ENCODE results near the gene NKG7. TPM values are rescaled to one million over a fixed set of nuclear protein-coding genes. Genes with fewer than 3 reads are reported as not detected.

NKG7 gene
- total RNA-seq, 4 donors from 2014 or later: 1.5 to 4.1 (median 2.4) TPM; not detected in 1

DNA sequence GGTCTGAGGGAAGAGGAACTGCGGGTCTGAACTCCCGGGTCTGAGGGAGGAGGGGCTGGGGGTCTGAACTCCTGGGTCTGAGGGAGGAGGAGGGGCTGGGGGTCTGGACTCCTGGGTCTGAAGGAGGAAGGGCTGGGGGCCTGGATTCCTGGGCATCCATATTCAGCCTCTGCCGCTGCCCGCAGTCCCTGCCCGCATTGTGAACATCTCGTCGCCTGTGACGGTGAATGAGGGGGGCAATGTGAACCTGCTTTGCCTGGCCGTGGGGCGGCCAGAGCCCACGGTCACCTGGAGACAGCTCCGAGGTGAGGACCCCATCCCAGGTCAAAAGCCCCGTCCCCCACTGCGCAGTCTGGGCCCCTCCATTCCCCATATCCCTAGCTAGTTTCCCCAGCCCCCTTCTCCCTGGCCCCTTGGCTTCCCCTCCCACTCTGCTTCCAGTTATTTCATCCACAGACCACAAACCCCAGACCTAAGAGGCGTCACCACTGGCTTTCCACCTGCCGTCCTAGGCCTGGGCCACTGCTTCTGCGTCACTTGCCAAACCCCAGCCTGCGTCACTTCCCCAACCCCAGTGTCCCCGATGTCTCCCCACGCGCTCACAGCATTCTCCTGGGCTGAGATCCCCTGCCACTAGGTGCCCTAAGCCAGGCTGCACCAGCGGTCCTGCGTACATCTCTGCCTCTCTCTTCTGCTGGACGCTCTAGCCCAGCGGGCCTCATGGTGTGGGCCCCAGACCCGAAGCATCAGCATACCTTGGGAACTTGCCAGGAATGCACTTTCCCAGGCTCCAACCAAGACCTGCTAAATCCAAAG lies 47.1 kb downstream of the NKG7 start:
- Histone ChIP-seq H3K27me3 (peaks cover 5 to 94% (median 32%) of the 10 kb centered on the region in 4 donors), H3K36me3 (no peaks in the 10 kb centered on the region), H3K4me3 (no peak overlapping the region), H3K27ac (replicated peaks in 1 of 4) (no peak overlapping the region), H3K9me3 (no peaks in the 10 kb centered on the region), H3K4me1 (peaks cover 7 to 15% (median 11%) of the 10 kb centered on the region in 4 donors)
- TF ChIP-seq POLR2AphosphoS5 (IDR thresholded peaks at IDR 0.05): no peak
- WGBS: 71% methylated on average over 22 of the region's 26 CpGs
- intact Hi-C loops (cut with DNase I): no loop called here
- no peak for DNase-seq (ENCODE audit: extremely low spot score)

DNA sequence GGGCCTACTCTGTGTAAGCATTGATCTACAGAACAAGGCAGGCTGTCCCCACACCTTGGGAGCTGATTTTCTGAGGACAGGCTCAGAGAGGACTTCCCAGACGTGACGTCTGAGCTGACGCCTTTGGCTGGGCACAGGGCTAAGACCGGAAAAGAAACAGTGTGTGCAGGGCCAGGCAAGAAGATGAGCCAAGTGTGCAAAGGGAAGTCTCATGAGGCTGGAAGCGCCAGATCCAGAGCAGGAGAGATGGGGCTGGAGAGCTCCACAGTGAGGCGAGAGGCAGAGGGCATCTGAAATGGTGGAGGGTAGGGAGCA lies 48.3 kb downstream of the NKG7 start:
- Histone ChIP-seq H3K4me3 (no peak overlapping the region), H3K27ac (replicated peaks in 1 of 4) (no peak overlapping the region), H3K36me3 (no peaks in the 10 kb centered on the region), H3K9me3 (no peaks in the 10 kb centered on the region), H3K4me1 (peaks cover 7 to 15% (median 11%) of the 10 kb centered on the region in 4 donors), H3K27me3 (peaks cover 5 to 88% (median 30%) of the 10 kb centered on the region in 4 donors)
- DNase-seq (ENCODE audit: extremely low spot score): no peak
- no peak for TF ChIP-seq POLR2AphosphoS5 (IDR thresholded peaks at IDR 0.05)
- TF ChIP-seq, protein P1, sequence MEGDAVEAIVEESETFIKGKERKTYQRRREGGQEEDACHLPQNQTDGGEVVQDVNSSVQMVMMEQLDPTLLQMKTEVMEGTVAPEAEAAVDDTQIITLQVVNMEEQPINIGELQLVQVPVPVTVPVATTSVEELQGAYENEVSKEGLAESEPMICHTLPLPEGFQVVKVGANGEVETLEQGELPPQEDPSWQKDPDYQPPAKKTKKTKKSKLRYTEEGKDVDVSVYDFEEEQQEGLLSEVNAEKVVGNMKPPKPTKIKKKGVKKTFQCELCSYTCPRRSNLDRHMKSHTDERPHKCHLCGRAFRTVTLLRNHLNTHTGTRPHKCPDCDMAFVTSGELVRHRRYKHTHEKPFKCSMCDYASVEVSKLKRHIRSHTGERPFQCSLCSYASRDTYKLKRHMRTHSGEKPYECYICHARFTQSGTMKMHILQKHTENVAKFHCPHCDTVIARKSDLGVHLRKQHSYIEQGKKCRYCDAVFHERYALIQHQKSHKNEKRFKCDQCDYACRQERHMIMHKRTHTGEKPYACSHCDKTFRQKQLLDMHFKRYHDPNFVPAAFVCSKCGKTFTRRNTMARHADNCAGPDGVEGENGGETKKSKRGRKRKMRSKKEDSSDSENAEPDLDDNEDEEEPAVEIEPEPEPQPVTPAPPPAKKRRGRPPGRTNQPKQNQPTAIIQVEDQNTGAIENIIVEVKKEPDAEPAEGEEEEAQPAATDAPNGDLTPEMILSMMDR (IDR thresholded peaks at IDR 0.05): no peak
- no peak for TF ChIP-seq EP300 (IDR thresholded peaks at IDR 0.05)
- TF ChIP-seq POLR2A (IDR thresholded peaks at IDR 0.05; ENCODE audit: low read depth): no peak
- 84% methylated on average over 6 of the region's 6 CpGs for WGBS
- intact Hi-C loops (cut with DNase I): no loop called here

DNA sequence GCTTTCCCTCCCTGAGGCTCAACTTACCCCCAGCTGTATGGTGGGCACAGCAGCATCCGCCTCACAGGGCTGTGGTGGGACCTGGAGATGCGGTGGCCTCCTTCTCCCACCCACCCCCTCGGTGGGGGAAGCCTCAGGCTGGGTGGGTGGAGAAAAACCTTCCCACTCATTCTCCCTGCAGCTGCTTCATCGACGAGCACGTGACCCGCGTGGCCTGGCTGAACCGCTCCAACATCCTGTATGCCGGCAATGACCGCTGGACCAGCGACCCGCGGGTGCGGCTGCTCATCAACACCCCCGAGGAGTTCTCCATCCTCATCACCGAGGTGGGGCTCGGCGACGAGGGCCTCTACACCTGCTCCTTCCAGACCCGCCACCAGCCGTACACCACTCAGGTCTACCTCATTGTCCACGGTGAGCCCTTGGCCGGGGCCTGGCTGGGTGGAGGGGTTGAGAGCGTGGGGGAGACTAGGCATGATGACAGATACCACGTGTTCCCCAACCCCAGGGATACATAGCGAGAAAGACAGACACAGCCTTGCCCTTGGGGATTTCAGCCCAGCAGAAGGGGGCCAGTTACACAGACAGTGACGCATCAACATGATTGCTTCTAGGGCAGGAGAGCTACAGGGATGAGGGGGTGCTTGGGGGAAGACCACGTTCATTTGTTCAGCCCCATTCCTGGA lies 48.8 kb downstream of the NKG7 start:
- no peak for DNase-seq (ENCODE audit: extremely low spot score)
- intact Hi-C loops (cut with DNase I): no loop called here

DNA sequence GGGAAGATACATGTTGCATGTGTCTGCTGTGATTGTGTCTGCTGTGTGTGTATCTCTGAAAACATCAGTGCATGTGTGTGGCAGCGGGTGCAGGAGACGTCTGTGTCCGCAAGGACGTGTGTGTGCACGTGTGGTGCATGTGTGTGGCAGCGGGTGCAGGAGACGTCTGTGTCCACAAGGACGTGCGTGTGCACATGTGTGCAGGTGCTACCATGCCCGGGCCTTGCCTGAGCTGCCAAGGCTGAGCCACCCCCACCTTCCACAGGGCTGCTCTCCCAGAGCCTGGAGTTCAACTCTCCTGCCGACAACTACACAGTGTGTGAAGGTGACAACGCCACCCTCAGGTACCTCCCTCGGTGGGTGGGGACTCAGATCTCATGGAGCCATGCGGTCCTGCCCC lies 50.7 kb downstream of the NKG7 start:
- intact Hi-C loops (cut with DNase I): no loop called here
- H3K36me3 ChIP-seq: no peaks in the 10 kb centered on the region
- TF ChIP-seq, protein P1 (IDR thresholded peaks at IDR 0.05): no peak
- TF ChIP-seq POLR2AphosphoS5 (IDR thresholded peaks at IDR 0.05) (no peak), POLR2A (IDR thresholded peaks at IDR 0.05; ENCODE audit: low read depth) (no peak), EP300 (IDR thresholded peaks at IDR 0.05) (no peak)
- H3K27me3 ChIP-seq: peaks cover 1 to 87% (median 9%) of the 10 kb centered on the region in 4 donors
- 90% methylated on average over 9 of the region's 14 CpGs for WGBS
- no peaks in the 10 kb centered on the region for H3K9me3 ChIP-seq
- no peak overlapping the region for H3K4me3 ChIP-seq
- DNase-seq (ENCODE audit: extremely low spot score): no peak
- peaks cover 0 to under 1% (median 0%) of the 10 kb centered on the region in 4 donors for H3K4me1 ChIP-seq
- H3K27ac ChIP-seq (replicated peaks in 1 of 4): no peak overlapping the region

More for the DNA sequence above, 48.8 kb downstream of the NKG7 start:
- TF ChIP-seq POLR2AphosphoS5 (IDR thresholded peaks at IDR 0.05) (no peak), EP300 (IDR thresholded peaks at IDR 0.05) (no peak), POLR2A (IDR thresholded peaks at IDR 0.05; ENCODE audit: low read depth) (no peak)
- TF ChIP-seq, protein P1 (IDR thresholded peaks at IDR 0.05): no peak
- no peak overlapping the region for H3K27ac ChIP-seq (replicated peaks in 1 of 4)
- WGBS: 85% methylated on average over 29 of the region's 29 CpGs
- peaks cover 7 to 15% (median 11%) of the 10 kb centered on the region in 4 donors for H3K4me1 ChIP-seq
- H3K27me3 ChIP-seq: peaks cover 5 to 87% (median 27%) of the 10 kb centered on the region in 4 donors
- no peaks in the 10 kb centered on the region for H3K36me3 ChIP-seq
- no peak overlapping the region for H3K4me3 ChIP-seq
- H3K9me3 ChIP-seq: no peaks in the 10 kb centered on the region

Other genes with a start within 250 kb of the NKG7 start
- gene SIGLEC9, start 247.7 kb downstream of the NKG7 start, total RNA-seq: 1 to 10 TPM; 2.0 to 9.4 (median 3.5) TPM
- gene SIGLEC7, start 230.4 kb downstream of the NKG7 start, total RNA-seq: 1 to 10 TPM in 1 of 4 donors, under 1 TPM in 2, not detected in 1; 0.19 to 2.2 (median 0.92) TPM
- gene CD33, start 147.6 kb downstream of the NKG7 start, total RNA-seq: 1 to 10 TPM; 3.0 to 9.9 (median 5.5) TPM
- not detected for gene SIGLECL1, start 121.6 kb downstream of the NKG7 start, total RNA-seq
- gene IGLON5, start 61.0 kb downstream of the NKG7 start, total RNA-seq: under 1 TPM in 1 of 4 donors, not detected in 3; 0.17 TPM
- 1 to 10 TPM; 1.3 to 3.4 (median 2.2) TPM for gene VSIG10L, start 30.5 kb downstream of the NKG7 start, total RNA-seq
- gene ETFB, start 6.3 kb downstream of the NKG7 start, total RNA-seq: 100 to 1,000 TPM in 2 of 4 donors, 10 to 100 TPM in 2; 86.3 to 121 (median 106) TPM
- gene CLDND2, start 3.7 kb downstream of the NKG7 start, total RNA-seq: not detected
- not detected for gene LIM2, start 15.3 kb upstream of the NKG7 start, total RNA-seq
- gene C19orf84, start 17.9 kb upstream of the NKG7 start, total RNA-seq: not detected
- gene SIGLEC10, start 45.0 kb upstream of the NKG7 start, total RNA-seq: 1 to 10 TPM; 1.4 to 4.1 (median 2.4) TPM
- gene SIGLEC8, start 85.8 kb upstream of the NKG7 start, total RNA-seq: 1 to 10 TPM in 1 of 4 donors, under 1 TPM in 2, not detected in 1; 0.66 to 1.7 (median 0.86) TPM
- gene CEACAM18, start 105.9 kb upstream of the NKG7 start, total RNA-seq: not detected
- gene SIGLEC12, start 129.1 kb upstream of the NKG7 start, total RNA-seq: under 1 TPM in 1 of 4 donors, not detected in 3; 0.29 TPM
- 1 to 10 TPM in 3 of 4 donors, under 1 TPM in 1; 0.58 to 6.3 (median 3.5) TPM for gene SIGLEC6, start 159.0 kb upstream of the NKG7 start, total RNA-seq
- gene ZNF175, start 198.6 kb upstream of the NKG7 start, total RNA-seq: 1 to 10 TPM; 3.6 to 5.8 (median 4.9) TPM